Endothelial cell of umbilical vein (primary cell): Measurements from ENCODE around the gene NGEF.

Experiments used
- CTCF ChIP-seq, 2 donors: IDR thresholded peaks; 1 replicate in 1 of 2; 2 replicates in 1 of 2; pipeline ENCODE4 v1.5.1; 2011; ENCODE audit warnings: low read length in 2 of 2, mild to moderate bottlenecking in 2 of 2, moderate library complexity in 2 of 2, control low read depth in 1 of 2, inconsistent platforms in 1 of 2, low read depth in 1 of 2; ENCODE audit not compliant: insufficient read depth in 1 of 2; ENCODE audit errors: extremely low read depth in 1 of 2
- GATA2 ChIP-seq: IDR thresholded peaks from 2 replicates; pipeline ENCODE4 v1.7.0; 2011; ENCODE audit warnings: low read depth, mild to moderate bottlenecking, moderate library complexity, mixed read lengths, low read length; ENCODE audit not compliant: insufficient read length, insufficient read depth
- JUN ChIP-seq: IDR thresholded peaks from 2 replicates; pipeline ENCODE4 v1.6.1; 2011; ENCODE audit warnings: borderline replicate concordance, low read depth; ENCODE audit not compliant: insufficient read length, insufficient read depth
- MYC ChIP-seq: IDR thresholded peaks from one replicate; pipeline ENCODE4 v1.6.1; 2011; ENCODE audit warnings: mild to moderate bottlenecking, low read depth, low read length
- POLR2A ChIP-seq: IDR thresholded peaks from 2 replicates; pipeline ENCODE4 v1.6.1; 2012; ENCODE audit warnings: low read depth, mild to moderate bottlenecking, control low read depth, low read length
- POLR2AphosphoS5 ChIP-seq: IDR thresholded peaks from 2 replicates; pipeline ENCODE4 v1.6.1; 2012; ENCODE audit warnings: low read depth, mild to moderate bottlenecking, control low read depth, low read length, moderate library complexity; ENCODE audit not compliant: insufficient read depth
- TF ChIP-seq, protein P1 (sequence below): IDR thresholded peaks from 2 replicates; pipeline ENCODE4 v1.6.1; 2011; ENCODE audit not compliant: insufficient read depth, insufficient read length

- TF ChIP-seq POLR2A (no peak), CTCF (IDR thresholded peaks at IDR 0.05; ENCODE audit: extremely low read depth in 1 of 2, insufficient read depth in 1 of 2, low read depth in 1 of 2, low read length in 2 of 2) (no peak), MYC (no peak), GATA2 (no peak), JUN (no peak), POLR2AphosphoS5 (no peak)
- TF ChIP-seq, protein P1, sequence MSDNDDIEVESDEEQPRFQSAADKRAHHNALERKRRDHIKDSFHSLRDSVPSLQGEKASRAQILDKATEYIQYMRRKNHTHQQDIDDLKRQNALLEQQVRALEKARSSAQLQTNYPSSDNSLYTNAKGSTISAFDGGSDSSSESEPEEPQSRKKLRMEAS = no peak
Observed at GRCh38 chr2:233060501-233060979, 47.5 kb upstream of the NGEF start.
